HTR-8/SVneo (cell line): ENCODE results near the gene IER5.

Experiments
- DNase-seq: peaks from one replicate; pipeline ENCODE4 v3.0.0; 2011; ENCODE audit warnings: low spot score, mixed read lengths; ENCODE audit not compliant: insufficient read length
- FAIRE-seq: peaks from 2 replicates; lab custom pipeline; 2011; peaks lifted over from hg19 to GRCh38; lab: Jason Lieb, UNC

The IER5 gene

GRCh38 chr1:181094416-181095212 is 6.1 kb downstream of the IER5 start:
- DNase-seq (no peak), FAIRE-seq (no peak)

DNA sequence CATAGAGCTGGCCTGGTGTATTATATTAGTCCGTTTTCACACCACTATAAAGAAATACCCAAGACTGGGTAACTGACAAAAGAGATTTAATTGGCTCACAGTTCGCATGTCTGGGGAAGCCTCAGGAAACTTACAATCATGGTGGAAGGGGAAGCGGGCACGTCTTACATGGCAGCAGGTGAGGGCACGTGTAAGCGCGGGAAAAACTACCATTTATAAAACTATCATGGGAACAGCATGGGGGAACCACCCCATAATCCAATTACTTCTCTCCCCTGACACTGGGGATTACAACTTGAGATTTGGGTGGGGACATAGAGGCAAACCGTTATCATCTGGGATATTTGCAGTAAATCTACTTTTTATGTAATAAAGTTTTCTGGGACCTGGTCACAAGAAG is 6.8 kb downstream of the IER5 start:
- DNase-seq (no peak), FAIRE-seq (no peak)

- no peak for DNase-seq
- no peak for FAIRE-seq
These were observed 7.3 kb downstream of the IER5 start for GRCh38 chr1:181095763-181096184.

- DNase-seq (no peak), FAIRE-seq (no peak)
These were observed 8.7 kb downstream of the IER5 start for GRCh38 chr1:181097242-181097641.

DNA sequence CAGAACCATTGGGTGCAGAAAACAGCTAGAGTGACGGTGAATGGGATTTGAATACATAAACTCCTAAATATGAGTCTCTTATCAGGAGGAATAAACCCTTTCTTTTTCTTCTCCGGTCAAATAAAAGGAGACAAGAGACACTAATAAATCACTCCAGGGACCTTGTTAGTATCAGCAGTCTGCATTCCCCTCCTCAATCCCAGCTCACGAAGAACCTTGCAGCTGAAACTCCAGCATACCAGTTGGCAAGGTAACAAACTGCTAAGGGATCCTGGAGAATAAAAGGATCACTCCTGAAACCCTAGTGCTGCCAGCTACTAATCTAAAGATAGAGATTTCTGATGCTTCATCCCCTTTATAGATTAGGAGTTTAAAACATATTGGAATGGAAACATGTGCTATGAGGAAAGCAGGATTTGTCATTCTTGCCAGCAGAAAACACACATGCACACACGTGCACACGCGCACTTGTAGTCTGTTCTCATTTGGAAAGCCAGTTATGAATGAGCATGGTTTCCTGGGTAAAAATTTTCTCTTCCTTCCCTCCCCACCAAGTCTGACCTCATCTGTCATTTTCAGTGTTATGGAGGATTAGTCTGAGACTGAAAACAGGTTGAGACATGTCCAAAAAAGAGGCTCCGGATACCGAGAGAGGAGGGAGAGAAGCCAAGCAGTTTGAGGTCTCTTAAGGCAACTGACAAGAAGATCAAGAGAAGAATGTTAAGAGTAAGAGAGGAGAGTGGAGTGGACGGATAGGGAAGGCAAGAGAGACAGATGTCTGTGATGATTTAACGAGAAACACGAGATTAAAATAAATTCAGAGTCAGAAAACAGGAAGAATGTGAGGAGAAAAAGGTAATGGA is 10.9 kb downstream of the IER5 start:
- FAIRE-seq (no peak), DNase-seq (peak; percentile 73)

- DNase-seq: no peak
These were observed 11.8 kb downstream of the IER5 start for GRCh38 chr1:181100015-181100905.

DNA sequence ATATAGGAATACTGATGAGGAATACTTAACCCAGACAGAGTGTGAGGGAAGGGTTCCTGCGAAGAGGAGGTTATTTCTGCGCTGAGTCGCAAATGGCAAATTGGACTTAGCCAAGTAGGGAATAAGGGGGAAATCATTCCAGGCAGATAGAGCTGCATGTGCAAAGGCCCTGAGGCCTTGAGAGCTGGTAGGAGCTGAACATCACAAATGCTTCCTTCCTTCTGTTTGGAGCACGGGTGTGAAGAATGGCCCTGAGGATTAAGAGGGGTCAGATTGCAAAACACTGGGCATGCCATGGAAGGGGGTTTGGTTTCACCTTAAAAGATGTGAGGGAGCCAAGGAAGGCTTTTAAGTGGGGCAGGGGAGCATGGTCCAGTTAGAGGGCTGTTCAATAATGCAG is 12.4 kb downstream of the IER5 start:
- DNase-seq (no peak), FAIRE-seq (no peak)

More at GRCh38 chr1:181100015-181100905, 11.8 kb downstream of the IER5 start:
- no peak for FAIRE-seq

GRCh38 chr1:181101581-181102226 is 13.2 kb downstream of the IER5 start:
- no peak for DNase-seq
- FAIRE-seq: no peak

DNA sequence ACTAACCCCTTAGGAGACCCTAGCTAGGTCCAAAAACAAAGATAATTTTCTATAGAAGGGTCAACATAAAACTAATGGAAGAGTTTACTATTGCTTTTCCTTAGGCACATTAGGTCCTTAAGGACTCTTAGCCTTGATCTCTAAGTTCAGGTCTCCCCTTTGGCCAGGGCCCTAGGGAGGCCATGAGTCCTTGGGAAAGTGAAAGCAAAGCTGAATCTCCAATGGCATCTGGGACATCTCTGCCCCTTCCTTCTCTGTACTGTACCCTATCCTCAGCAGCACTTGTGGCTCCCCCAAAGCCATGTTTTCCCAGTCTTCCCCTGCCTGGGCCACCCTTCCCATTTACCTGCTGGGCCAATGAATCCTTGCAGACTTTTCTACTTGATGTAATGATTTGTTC is 14.3 kb downstream of the IER5 start:
- no peak for FAIRE-seq
- DNase-seq: no peak

- FAIRE-seq (no peak), DNase-seq (no peak)
These were observed 14.9 kb downstream of the IER5 start for GRCh38 chr1:181103399-181103798.

GRCh38 chr1:181104042-181104789 is 15.7 kb downstream of the IER5 start:
- FAIRE-seq (no peak), DNase-seq (no peak)

GRCh38 chr1:181104790-181105133 is 16.3 kb downstream of the IER5 start:
- FAIRE-seq (no peak), DNase-seq (no peak)

GRCh38 chr1:181105134-181106021 is 16.9 kb downstream of the IER5 start:
- FAIRE-seq: no peak
- DNase-seq: peak; percentile 79

- no peak for DNase-seq
- no peak for FAIRE-seq
These were observed 17.5 kb downstream of the IER5 start for GRCh38 chr1:181106022-181106312.

GRCh38 chr1:181106479-181106878 is 18.0 kb downstream of the IER5 start:
- DNase-seq (no peak), FAIRE-seq (no peak)

DNA sequence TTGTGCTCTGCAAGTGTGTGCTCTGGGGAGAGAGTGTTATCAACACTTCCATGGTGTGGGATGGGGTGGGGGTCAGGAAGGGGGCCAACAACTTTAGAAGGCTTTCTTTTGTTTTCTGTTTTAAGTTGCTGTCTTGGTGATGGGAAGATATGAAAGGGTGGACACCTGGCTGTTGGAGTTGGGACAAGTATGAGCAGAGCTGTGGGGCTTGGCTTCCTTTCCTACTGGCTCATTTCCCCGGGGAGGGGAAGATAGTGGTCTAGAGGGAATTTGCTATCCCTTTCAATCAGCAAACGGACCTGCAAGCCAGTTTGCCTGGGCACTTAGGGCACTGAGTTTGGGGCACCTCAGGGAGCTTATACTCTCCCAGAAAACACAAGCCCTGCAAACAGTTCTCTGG is 19.2 kb downstream of the IER5 start:
- no peak for DNase-seq
- no peak for FAIRE-seq

DNA sequence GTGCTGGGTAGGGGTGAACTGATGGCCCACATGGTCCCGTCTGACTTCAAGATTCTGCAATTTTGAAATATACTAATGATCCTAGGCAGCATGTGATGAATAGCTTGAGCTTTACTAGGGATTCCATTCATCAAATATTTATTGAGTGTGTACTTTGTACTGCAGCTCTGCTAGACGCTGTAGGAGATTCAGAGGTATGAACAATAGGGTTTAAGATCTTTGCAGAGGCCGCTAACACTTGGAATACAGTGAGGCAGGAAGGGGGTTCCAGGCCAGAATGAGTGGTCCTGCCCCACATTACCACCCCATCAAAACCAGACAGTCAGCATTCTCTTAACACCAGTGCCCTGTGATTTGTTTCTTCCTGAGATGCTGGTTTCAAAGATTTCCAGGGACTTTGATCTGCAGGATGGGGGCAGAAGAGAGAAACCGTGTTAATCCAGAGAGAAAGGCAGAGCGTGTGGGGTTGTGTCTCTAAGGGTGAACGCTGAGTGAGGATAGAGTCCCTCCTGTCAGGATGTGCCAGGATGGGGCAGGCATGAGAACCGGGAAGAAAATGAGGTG is 19.9 kb downstream of the IER5 start:
- no peak for DNase-seq
- FAIRE-seq: no peak

GRCh38 chr1:181110013-181110412 is 21.5 kb downstream of the IER5 start:
- no peak for FAIRE-seq

More at GRCh38 chr1:181110013-181110412, 21.5 kb downstream of the IER5 start:
- DNase-seq: no peak
